Activated naive CD4-positive, alpha-beta T cell treated with anti-CD3 and anti-CD28 coated beads, Interleukin-2, amount 10 ng/mL, durations not matched to agents 7 days and 5 days (primary cell): ENCODE results near the gene HBS1L.

Experiments
- CTCF ChIA-PET: fragments of 350-600 bp; sonication (Branson Sonifier 250); formaldehyde crosslinking; loops from one replicate; lab custom pipeline; 2021; ENCODE audit warnings: antibody characterized with exemption; lab: Charles Lee
- DNase-seq: peaks from one replicate; pipeline ENCODE4 v3.0.0-alpha.2; 2020
- H3K27ac Mint-ChIP-seq: one replicate; pipeline ENCODE4 v1.8.0; 2021; ENCODE audit warnings: mild to moderate bottlenecking, moderate library complexity, mixed read lengths
- H3K27me3 Mint-ChIP-seq: one replicate; pipeline ENCODE4 v1.8.0; 2021; ENCODE audit warnings: mild to moderate bottlenecking, mixed read lengths
- H3K36me3 Mint-ChIP-seq: one replicate; pipeline ENCODE4 v1.8.0; 2021; ENCODE audit warnings: mixed read lengths
- H3K4me1 Mint-ChIP-seq: one replicate; pipeline ENCODE4 v1.8.0; 2021; ENCODE audit warnings: mixed read lengths
- H3K4me3 Mint-ChIP-seq: one replicate; pipeline ENCODE4 v1.8.0; 2021; ENCODE audit warnings: mild to moderate bottlenecking, moderate library complexity, mixed read lengths
- H3K9me3 Mint-ChIP-seq: one replicate; pipeline ENCODE4 v1.8.0; 2021; ENCODE audit warnings: mixed read lengths

HBS1L gene

DNA sequence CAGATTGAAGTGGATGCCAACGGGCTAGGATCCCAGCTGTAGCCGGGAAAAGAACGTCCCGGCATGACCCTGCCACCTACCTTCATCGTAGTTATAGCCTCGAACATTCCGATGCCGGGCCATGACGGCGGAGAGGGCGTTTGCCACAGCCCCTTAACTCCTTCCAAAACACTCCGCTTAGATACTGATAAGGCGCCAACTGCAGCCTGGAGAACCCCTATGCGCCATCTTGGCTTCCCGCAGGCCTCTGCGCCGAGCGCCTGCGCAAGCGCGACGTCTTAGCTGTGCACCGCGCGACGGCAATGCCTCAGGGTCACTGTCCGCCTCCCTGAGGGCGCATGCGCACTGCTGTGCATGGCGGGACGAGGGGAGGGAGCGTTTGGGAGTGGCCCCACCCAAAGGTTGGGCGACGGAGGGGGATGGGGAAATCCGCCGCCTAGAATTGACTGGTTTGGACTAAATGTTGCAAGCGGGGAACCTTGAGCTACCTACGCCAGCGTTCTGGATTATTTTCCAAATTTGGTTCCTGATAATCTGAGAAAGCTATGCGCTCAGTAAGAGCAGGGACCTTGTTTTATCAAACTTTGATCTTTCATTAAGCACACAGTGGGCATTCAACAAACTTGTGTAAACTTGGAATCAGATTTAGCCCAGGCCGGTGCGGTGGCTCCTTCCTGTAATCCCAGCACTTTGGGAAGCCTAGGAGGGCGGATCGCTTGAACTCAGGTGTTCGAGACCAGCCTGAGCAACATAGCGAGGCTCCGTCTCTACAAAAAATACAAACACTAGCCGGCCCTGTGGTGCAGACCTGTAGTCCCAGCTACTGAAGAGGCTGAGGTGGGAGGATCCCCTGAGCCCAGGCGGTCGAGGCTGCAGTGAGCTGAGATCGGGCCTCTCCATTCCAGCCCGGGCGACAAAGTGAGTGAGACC, at the start of gene HBS1L:
Gene HBS1L (minus strand): TSS at position 254 of the 930 bp plus-strand sequence. CDS start 131 bp downstream, at position 123.
- Mint-ChIP-seq H3K4me1 (peaks cover 39% of the 10 kb centered on the region), H3K36me3 (peaks cover 12% of the 10 kb centered on the region), H3K9me3 (no peaks in the 10 kb centered on the region), H3K4me3 (peak within 1 kb of the TSS; percentile 95), H3K27ac (peak within 1 kb of the TSS; percentile 96), H3K27me3 (no peaks in the 10 kb centered on the region)
- CTCF ChIA-PET = interaction anchor here (0.6 to 2.7 kb wide), 9 partner anchors 9 to 129 kb away, joined by 3 to 16 read pairs (median 4); no protein-coding TSS in a partner anchor
- peak; percentile 97 for DNase-seq

DNA sequence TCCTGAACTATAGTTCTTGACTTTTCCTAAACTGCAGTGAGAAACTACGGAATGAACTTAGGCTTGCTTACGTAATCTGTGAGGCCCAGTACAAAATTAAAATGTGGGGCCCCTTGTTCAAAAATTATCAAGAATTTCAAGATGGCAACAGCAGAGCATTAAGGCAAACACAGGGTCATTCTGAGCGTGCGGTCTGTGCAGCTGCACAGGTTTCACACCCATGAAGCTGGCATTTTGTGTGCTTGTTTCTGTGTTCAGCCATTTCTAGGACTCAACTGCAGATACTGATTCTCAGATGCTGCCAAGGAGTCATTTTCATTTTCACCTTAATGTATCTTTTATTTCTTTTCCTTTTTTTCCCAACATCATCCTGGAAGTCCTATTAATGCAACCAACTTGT, 49.6 kb upstream of the HBS1L start:
- Mint-ChIP-seq H3K9me3 (no peaks in the 10 kb centered on the region), H3K4me1 (peaks cover 38% of the 10 kb centered on the region), H3K27me3 (peaks cover 4% of the 10 kb centered on the region), H3K27ac (peak overlapping the region; percentile 83), H3K36me3 (no peaks in the 10 kb centered on the region), H3K4me3 (no peak overlapping the region)
- CTCF ChIA-PET = interaction anchor here (0.6 to 2.6 kb wide), 4 partner anchors 11 to 42 kb away, joined by 3 to 11 read pairs (median 4); no protein-coding TSS in a partner anchor
- DNase-seq = no peak

DNA sequence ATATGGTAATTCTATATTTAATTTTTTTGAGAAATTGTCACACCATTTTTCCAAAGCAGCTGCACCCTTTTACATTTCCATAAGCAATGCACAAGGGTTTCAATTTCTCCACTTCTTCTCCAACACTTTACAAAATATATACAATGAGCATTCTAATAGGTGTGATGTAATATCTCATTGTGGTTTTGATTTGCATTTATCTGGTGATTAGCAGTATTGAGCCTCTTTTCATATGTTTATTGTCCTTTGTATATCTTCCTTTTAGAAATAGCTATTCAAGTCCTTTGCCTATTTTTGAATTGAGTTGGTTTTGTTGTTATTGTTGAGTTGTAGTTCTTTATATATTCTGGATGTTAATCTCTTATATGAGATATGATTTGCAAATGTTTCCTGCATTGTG, 47.6 kb upstream of the HBS1L start:
- Mint-ChIP-seq H3K27me3 (peaks cover 7% of the 10 kb centered on the region), H3K36me3 (no peaks in the 10 kb centered on the region)

DNA sequence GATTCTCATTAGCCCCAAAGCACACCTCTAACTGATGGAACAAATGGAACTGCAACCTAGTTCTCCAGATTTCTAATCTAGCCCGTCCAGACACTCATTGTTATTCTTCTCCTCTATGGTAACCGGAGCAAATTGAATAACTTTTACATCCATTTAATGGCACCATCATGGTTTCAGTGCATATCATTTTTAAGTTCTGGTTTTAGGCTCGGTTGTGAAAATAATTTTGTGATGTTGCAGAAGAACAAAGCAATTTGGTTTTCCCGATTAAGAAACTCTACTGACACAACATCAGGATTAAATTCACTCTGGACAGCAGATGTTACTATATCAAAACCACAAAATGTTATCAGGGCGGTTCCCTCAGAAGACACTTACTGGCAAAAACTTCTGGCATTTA, 42.5 kb upstream of the HBS1L start:
- Mint-ChIP-seq H3K36me3 (no peaks in the 10 kb centered on the region), H3K9me3 (no peaks in the 10 kb centered on the region), H3K27ac (no peak overlapping the region), H3K4me3 (no peak overlapping the region), H3K4me1 (peaks cover 37% of the 10 kb centered on the region), H3K27me3 (peaks cover 7% of the 10 kb centered on the region)
- CTCF ChIA-PET = no interaction called here
- no peak for DNase-seq

More for the DNA sequence above, 47.6 kb upstream of the HBS1L start:
- no peaks in the 10 kb centered on the region for H3K9me3 Mint-ChIP-seq
- H3K4me1 Mint-ChIP-seq = peaks cover 38% of the 10 kb centered on the region
- DNase-seq = no peak
- H3K4me3 Mint-ChIP-seq = no peak overlapping the region
- peak overlapping the region; percentile 83 for H3K27ac Mint-ChIP-seq
- CTCF ChIA-PET = interaction anchor here (1.4 to 2.6 kb wide), 2 partner anchors 9 to 47 kb away, joined by 3 to 11 read pairs; partner anchors contain the start of gene HBS1L

DNA sequence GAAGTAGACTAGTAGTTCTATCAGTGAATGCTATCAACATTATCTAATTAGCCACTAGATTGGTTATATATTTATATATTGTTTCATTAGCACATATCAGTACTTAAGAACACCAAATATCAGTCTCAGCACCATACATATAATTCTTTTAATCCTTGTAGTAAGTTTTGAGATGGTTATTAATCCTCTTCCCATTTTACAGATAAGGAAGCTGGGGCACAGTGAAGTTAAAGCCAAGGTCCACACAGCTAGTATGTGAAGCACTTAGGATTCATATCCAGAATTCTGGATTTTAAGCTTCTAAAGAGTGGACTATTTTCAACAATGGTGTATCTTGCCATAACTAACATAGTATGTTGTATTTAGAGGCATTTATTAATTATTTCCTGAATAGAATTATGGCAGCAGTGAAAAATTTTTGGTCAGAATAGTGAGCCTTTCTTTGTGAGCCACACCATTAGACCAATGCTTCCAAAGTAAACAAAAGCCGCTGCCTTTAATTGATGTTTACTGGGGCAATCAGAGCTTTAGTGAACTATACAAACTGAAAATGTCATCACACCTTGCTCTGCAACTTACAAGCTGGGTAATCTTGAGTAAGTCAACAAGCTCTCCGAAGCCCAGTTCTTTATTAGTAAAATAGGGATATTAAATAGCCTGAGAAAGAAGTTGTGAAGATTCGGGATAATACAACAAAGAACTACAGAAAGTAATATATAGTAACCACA, 41.9 kb upstream of the HBS1L start:
- H3K27ac Mint-ChIP-seq = no peak overlapping the region

DNA sequence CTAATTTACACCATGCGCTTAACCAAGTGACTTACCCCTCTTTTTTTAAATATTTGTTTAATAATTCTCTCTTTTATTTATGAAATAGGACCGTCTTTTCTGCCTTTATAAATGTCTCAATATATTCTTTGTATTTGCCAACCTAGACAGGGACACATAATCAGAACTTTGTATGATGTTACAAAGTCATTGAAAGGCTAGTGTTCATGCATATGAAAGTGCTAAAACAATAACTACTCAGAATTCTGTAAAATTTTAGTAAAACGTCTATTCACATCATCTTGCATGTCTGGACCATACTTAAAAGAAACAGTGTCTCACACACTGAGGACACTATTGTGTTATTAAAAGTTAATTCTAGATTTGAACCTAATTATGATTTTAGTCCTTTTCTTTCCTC, 41.1 kb upstream of the HBS1L start:
- peaks cover 39% of the 10 kb centered on the region for H3K4me1 Mint-ChIP-seq
- peaks cover 7% of the 10 kb centered on the region for H3K27me3 Mint-ChIP-seq
- no peak for DNase-seq
- no peak overlapping the region for H3K4me3 Mint-ChIP-seq
- no peaks in the 10 kb centered on the region for H3K36me3 Mint-ChIP-seq
- H3K9me3 Mint-ChIP-seq = no peaks in the 10 kb centered on the region
- CTCF ChIA-PET = interaction anchor here (1.0 kb wide), 1 partner anchor 88 kb away, joined by 3 read pairs; no protein-coding TSS in a partner anchor
- H3K27ac Mint-ChIP-seq = no peak overlapping the region

More for the DNA sequence above, 41.9 kb upstream of the HBS1L start:
- no peak for DNase-seq
- Mint-ChIP-seq H3K9me3 (no peaks in the 10 kb centered on the region), H3K4me3 (no peak overlapping the region), H3K4me1 (peaks cover 37% of the 10 kb centered on the region), H3K36me3 (no peaks in the 10 kb centered on the region), H3K27me3 (peaks cover 7% of the 10 kb centered on the region)
- CTCF ChIA-PET = interaction anchor here (0.9 to 1.0 kb wide), 2 partner anchors 26 to 87 kb away, joined by 3 read pairs; no protein-coding TSS in a partner anchor

DNA sequence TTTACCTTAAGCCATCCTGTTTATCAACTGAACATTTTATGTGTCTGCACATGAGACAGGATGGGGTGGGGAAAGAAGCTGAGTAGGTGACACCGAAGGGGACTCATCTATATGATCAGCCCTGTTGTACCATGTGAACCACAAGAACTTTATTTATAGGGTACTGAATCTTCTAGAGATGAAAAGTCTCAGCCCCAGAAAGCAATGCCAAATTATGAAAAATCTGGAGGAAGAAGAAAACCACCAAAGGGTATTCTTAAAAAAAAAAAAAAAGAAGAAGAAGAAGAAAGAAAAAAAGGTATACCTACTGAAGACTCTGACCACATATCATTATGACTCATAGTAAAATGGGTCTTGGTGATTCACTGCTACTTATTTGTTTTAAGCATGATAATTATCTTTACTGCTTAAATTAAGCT, 39.8 kb upstream of the HBS1L start:
- Mint-ChIP-seq H3K4me1 (peaks cover 51% of the 10 kb centered on the region), H3K27ac (peak overlapping the region; percentile 94)
- CTCF ChIA-PET = interaction anchor here (0.9 to 2.3 kb wide), 3 partner anchors 9 to 97 kb away, joined by 4 to 11 read pairs (median 5); no protein-coding TSS in a partner anchor

DNA sequence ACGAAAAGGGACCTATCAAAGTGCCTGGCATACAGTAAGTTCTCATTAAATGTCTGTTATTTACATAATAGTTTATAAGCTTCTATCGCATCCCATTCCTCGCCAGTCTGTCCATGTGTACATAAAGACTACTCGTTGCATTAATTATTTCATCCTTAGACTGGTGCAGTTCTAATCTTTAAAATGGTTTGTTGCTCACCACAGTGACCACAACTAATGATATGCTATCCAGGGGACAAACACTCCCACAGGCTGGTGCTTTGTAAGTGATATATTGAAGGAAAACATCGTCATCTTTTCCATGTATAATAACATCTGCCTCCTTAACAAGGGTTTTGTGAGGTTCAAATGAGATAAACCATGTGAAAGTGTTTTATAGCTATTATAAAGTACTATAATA, 39.0 kb upstream of the HBS1L start:
- Mint-ChIP-seq H3K27ac (peak overlapping the region; percentile 42), H3K36me3 (no peaks in the 10 kb centered on the region), H3K9me3 (no peaks in the 10 kb centered on the region), H3K4me1 (peaks cover 60% of the 10 kb centered on the region), H3K4me3 (no peak overlapping the region), H3K27me3 (peaks cover 3% of the 10 kb centered on the region)
- no peak for DNase-seq
- CTCF ChIA-PET = interaction anchor here (1.5 to 2.3 kb wide), 3 partner anchors 10 to 90 kb away, joined by 4 to 11 read pairs (median 5); no protein-coding TSS in a partner anchor

More for the DNA sequence above, 39.8 kb upstream of the HBS1L start:
- Mint-ChIP-seq H3K4me3 (no peak overlapping the region), H3K27me3 (peaks cover 3% of the 10 kb centered on the region), H3K9me3 (no peaks in the 10 kb centered on the region), H3K36me3 (no peaks in the 10 kb centered on the region)
- peak; percentile 46 for DNase-seq

DNA sequence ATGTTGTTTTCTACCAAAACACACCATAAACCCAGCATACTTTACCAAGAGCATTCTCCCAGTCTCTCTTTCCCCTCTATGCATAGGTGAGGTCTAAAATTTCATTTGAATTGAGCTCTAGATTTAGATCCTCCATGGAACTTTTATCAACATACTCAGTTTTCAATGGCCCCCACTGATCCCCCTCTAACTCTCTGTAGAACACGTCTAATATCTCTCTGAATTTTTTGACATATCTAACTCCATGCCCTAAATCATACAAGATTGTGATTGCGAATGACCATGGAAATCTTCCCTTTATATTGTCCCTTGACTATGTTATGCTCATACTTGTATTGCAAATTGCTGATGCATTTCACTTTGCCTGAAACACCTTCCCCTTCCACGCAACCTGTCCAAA, 38.1 kb upstream of the HBS1L start:
- Mint-ChIP-seq H3K4me3 (no peak overlapping the region), H3K4me1 (peaks cover 68% of the 10 kb centered on the region), H3K27me3 (no peaks in the 10 kb centered on the region), H3K36me3 (no peaks in the 10 kb centered on the region), H3K27ac (no peak overlapping the region), H3K9me3 (no peaks in the 10 kb centered on the region)
- CTCF ChIA-PET = interaction anchor here (1.0 to 2.3 kb wide), 5 partner anchors 9 to 51 kb away, joined by 3 to 11 read pairs (median 5); no protein-coding TSS in a partner anchor
- no peak for DNase-seq

DNA sequence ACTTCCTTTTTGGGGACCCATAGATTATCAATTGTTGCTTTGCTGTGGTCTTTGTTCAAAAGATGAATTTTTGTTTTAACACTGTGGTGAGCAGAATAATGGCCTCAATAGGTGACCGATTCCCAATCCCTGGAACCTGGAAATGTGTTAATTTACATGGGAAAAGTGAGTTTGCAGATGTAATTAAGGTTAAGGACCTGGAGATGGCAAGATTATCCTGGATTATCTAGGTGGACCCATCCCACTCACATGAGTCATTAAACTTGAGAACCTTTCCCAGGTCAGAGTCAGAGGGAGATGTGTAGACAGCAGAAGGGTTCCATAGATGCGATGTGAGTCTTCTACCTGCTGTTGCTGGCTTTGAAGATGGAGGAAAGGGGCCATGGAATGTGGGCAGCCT, 36.2 kb upstream of the HBS1L start:
- no peaks in the 10 kb centered on the region for H3K36me3 Mint-ChIP-seq
- peak overlapping the region; percentile 5 for H3K27ac Mint-ChIP-seq
- H3K9me3 Mint-ChIP-seq = no peaks in the 10 kb centered on the region
- CTCF ChIA-PET = interaction anchor here (1.0 to 1.8 kb wide), 4 partner anchors 10 to 53 kb away, joined by 3 to 6 read pairs (median 4); no protein-coding TSS in a partner anchor
- no peaks in the 10 kb centered on the region for H3K27me3 Mint-ChIP-seq
- peaks cover 85% of the 10 kb centered on the region for H3K4me1 Mint-ChIP-seq
- no peak for DNase-seq
- H3K4me3 Mint-ChIP-seq = no peak overlapping the region

DNA sequence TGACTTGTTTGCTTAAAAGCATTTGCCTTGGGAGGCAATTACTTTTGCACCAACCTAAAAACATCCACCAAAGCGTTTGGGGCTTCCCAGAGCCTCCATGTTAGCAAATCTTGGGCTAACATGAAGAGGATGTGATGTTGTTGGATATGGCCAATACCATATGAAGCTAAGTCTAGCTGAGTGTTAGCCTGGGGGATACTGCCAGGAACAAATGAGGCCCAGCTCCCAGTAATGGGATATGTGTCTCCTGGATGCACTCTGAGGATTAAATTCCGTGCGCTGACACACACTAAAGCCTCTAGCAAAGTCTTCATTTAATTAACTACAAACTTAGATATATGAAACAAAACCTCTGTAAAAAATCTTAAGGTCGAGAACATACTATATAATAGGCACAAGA, 35.3 kb upstream of the HBS1L start:
- H3K4me1 Mint-ChIP-seq = peaks cover 83% of the 10 kb centered on the region
- CTCF ChIA-PET = interaction anchor here (0.6 to 2.4 kb wide), 11 partner anchors 11 to 94 kb away, joined by 3 to 15 read pairs (median 3); partner anchors contain the start of gene HBS1L
- H3K9me3 Mint-ChIP-seq = no peaks in the 10 kb centered on the region
- no peaks in the 10 kb centered on the region for H3K36me3 Mint-ChIP-seq
- H3K27me3 Mint-ChIP-seq = no peaks in the 10 kb centered on the region
- DNase-seq = no peak
- H3K4me3 Mint-ChIP-seq = no peak overlapping the region
- H3K27ac Mint-ChIP-seq = no peak overlapping the region

DNA sequence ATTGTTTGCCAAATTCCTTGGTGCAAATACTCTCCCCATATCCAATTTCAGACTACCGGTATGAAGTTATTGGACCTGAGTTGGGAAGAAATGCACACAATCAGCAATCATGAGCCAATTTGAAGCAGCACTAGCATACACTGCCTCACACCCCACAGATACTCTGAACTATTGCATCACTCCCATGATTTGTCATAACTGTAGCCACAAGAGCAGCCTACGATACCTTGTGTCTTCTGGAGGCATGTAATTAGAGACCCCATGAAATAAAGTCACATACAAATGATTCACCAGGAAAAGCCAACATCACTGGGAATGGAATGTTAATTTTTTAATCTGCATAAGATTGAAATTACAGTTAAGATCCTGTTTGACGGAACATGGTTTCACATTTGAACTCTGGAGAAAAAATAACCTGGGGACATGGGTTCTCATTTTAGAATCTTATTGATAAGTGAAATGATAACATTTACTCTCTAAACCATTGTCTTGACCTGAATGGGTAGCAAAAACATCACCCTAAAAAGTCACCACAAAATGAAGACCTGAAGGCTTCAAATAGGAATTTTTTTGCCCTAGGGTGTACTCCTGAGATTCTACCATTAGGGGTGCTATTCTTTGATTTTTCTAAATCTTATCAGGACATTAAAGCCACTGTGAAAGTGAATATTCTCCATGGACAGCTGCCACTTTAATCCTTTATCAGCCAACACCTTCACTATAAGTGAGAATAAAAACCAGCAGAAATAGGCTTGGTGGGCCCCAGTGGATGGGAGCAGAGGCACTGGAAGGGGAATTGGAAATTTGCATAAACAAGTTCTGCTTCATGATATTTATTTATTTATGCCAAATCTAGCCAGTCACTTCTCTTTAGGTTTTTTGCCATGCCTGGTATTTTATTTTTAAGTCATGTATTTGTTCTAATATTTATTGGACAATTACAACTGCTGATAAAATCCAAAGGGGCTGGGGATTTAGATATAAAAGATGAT, 34.5 kb upstream of the HBS1L start:
- CTCF ChIA-PET = interaction anchor here (0.6 to 3.6 kb wide), 17 partner anchors 12 to 95 kb away, joined by 3 to 24 read pairs (median 4); partner anchors contain the start of gene MYB

More for the DNA sequence above, 34.5 kb upstream of the HBS1L start:
- Mint-ChIP-seq H3K9me3 (no peaks in the 10 kb centered on the region), H3K27ac (peak overlapping the region; percentile 94), H3K4me3 (peak overlapping the region; percentile 39), H3K4me1 (peaks cover 80% of the 10 kb centered on the region), H3K27me3 (no peaks in the 10 kb centered on the region), H3K36me3 (peaks cover 2% of the 10 kb centered on the region)
- DNase-seq = peak; percentile 32
